Spleen (tissue), 11 donors: Measurements from ENCODE around the gene DOCK11. TPM values are rescaled to one million over a fixed set of nuclear protein-coding genes. Genes with fewer than 3 reads are reported as not detected.

Experiments used
- DNase-seq: peaks from one replicate; pipeline ENCODE4 v3.0.0-alpha.2; 2020
- H3K27ac ChIP-seq, 8 donors: fragments of 200-600 bp; sonication (generic) in 7 of 8; 1 replicate in 4 of 8; 2 replicates in 4 of 8; pipeline versions ENCODE4 v1.5.0 to v1.8.0; 2016 to 2021; ENCODE audit warnings: inconsistent platforms in 4 of 8, mild to moderate bottlenecking in 4 of 8, moderate library complexity in 1 of 8
- H3K27me3 ChIP-seq, 7 donors: fragments of 200-600 bp; sonication (generic) in 6 of 7; replicated peaks in 1 of 7; 1 replicate in 4 of 7; 2 replicates in 3 of 7; pipeline versions ENCODE4 v1.5.0 to v1.8.0; 2016 to 2021; ENCODE audit warnings: inconsistent platforms in 3 of 7, mild to moderate bottlenecking in 1 of 7
- H3K36me3 ChIP-seq, 6 donors: fragments of 200-600 bp; sonication (generic) in 5 of 6; 1 replicate in 4 of 6; 2 replicates in 2 of 6; pipeline versions ENCODE4 v1.5.0 to v1.8.0; 2016 to 2021; ENCODE audit warnings: inconsistent platforms in 2 of 6
- H3K4me1 ChIP-seq, 6 donors: fragments of 200-600 bp; sonication (generic) in 5 of 6; 1 replicate in 3 of 6; 2 replicates in 3 of 6; pipeline versions ENCODE4 v1.5.0 to v1.8.0; 2016 to 2021; ENCODE audit warnings: inconsistent platforms in 3 of 6
- H3K4me3 ChIP-seq, 8 donors: fragments of 200-600 bp; sonication (generic) in 7 of 8; 1 replicate in 4 of 8; 2 replicates in 4 of 8; pipeline versions ENCODE4 v1.5.0 to v1.8.0; 2016 to 2021; ENCODE audit warnings: inconsistent platforms in 4 of 8, mild to moderate bottlenecking in 4 of 8, moderate library complexity in 2 of 8
- H3K9me3 ChIP-seq, 8 donors: fragments of 200-600 bp; sonication (generic) in 7 of 8; 1 replicate in 4 of 8; 2 replicates in 4 of 8; pipeline versions ENCODE4 v1.5.0 to v1.8.0; 2016 to 2021; ENCODE audit warnings: inconsistent platforms in 4 of 8
- CTCF ChIP-seq, 11 experiments: fragments of 200-600 bp in 7 of 11; fragments of 450-650 bp in 4 of 11; sonication (generic) in 4 of 11; IDR thresholded peaks in 8 of 11; conservative IDR thresholded peaks in 3 of 11; 1 replicate in 7 of 11; 2 replicates in 4 of 11; pipeline versions ENCODE4 v1.4.0 to v1.8.0; 2016 to 2021; ENCODE audit warnings: antibody characterized with exemption in 11 of 11, inconsistent platforms in 4 of 11, mild to moderate bottlenecking in 1 of 11
- POLR2A ChIP-seq, 3 donors: fragments of 450-650 bp; IDR thresholded peaks; one replicate each; pipeline ENCODE4 v1.5.1; 2017; ENCODE audit warnings: antibody characterized with exemption in 3 of 3, mild to moderate bottlenecking in 1 of 3
- POLR2AphosphoS5 ChIP-seq, 3 donors: sonication (generic); formaldehyde crosslinking; IDR thresholded peaks; one replicate each; pipeline ENCODE4 v1.5.1; 2017; ENCODE audit warnings: antibody characterized with exemption in 3 of 3
- WGBS, 5 donors: extraction: QIAGEN DNeasy Blood & Tissue Kit in 3 of 5; methylation state at CpG; one replicate each; pipeline versions ENCODE4 v1.1.5 to v1.1.7; 2013 to 2018; 5-methylcytosine and 5-hydroxymethylcytosine counted together
- intact Hi-C: fragments of 100-400 bp; cut with DNase I; formaldehyde crosslinking; loops from one replicate; pipeline ENCODE4 v1.15.0; 2023; ENCODE audit warnings: low total_unique reads
- polyA plus RNA-seq, 3 donors: library from polyadenylated mRNA; stranded (reverse); fragments of 200-250 nt; gene quantifications; one replicate each; pipeline ENCODE4 v1.2.1, GENCODE V29; 2013
- total RNA-seq, 7 donors: library from RNA; depleted of rRNA in 3 of 7; stranded (reverse); fragments of >200 nt in 3 of 7; fragmentation: NEBNext Ultra II Directional in 4 of 7; extraction: Animal tissue kit (Norgen Biotek cat#: 25700) in 4 of 7; gene quantifications; one replicate each; pipeline versions ENCODE4 v1.1.0 to v1.2.1, GENCODE V29; 2016 to 2021
- donor health status: healthy with polysubstance abuse.
- donor health status: DM: no; HTN: no; CAD: no; lungs with moderate emphysema.
- donor health status: DM: no; HTN: no; CAD: no.
- donor health status: Bipolar disorder and iron deficiency.
- donor health status: healthy.
- donor health status: DM: no; HTN: no; CAD: no.
- donor health status: DM: yes; HTN: yes; CAD: no.

DOCK11 gene
- total and polyA plus RNA-seq, 10 donors = 32.8 to 68.9 (median 56.0) TPM

DNA sequence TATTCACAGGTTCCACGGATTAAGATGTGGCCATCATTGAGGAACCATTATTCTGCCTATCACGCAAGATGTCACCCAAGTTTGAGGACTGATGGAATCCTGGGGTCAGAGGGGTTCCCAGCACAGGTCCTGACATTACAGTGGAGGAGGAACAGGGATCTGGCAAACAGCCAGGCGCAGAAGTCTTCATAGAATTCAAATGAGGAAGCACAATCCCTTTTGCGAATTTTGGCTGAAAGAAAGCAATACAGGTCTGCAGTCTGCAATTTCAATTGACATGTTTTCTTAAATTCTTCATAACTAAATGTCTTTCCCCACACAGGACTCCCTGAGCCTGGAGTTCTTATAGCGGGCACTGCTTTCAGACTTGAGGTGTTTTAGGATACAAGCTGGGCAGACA, 14.5 kb downstream of the DOCK11 start:
- no peaks in the 10 kb centered on the region for H3K27me3 ChIP-seq
- DNase-seq = no peak
- no peak for TF ChIP-seq POLR2A (IDR thresholded peaks at IDR 0.05)
- no peak for TF ChIP-seq POLR2AphosphoS5 (IDR thresholded peaks at IDR 0.05)
- TF ChIP-seq CTCF (IDR thresholded peaks at IDR 0.05 in 8 of 11, conservative IDR thresholded peaks at IDR 0.05 in 3 of 11) = no peak
- peaks cover 0 to 6% (median 0%) of the 10 kb centered on the region in 8 donors for H3K9me3 ChIP-seq
- WGBS, 5 donors = 76 to 88% (median 78%) methylated on average over 5 of the region's 5 CpGs
- H3K27ac ChIP-seq = peak overlapping the region in 1 of 8 donors; percentile 14
- peaks cover 0 to 76% (median 14%) of the 10 kb centered on the region in 6 donors for H3K4me1 ChIP-seq
- no peak overlapping the region for H3K4me3 ChIP-seq
- H3K36me3 ChIP-seq = peaks cover 0 to 26% (median 3%) of the 10 kb centered on the region in 6 donors
- intact Hi-C loops = no loop called here

DNA sequence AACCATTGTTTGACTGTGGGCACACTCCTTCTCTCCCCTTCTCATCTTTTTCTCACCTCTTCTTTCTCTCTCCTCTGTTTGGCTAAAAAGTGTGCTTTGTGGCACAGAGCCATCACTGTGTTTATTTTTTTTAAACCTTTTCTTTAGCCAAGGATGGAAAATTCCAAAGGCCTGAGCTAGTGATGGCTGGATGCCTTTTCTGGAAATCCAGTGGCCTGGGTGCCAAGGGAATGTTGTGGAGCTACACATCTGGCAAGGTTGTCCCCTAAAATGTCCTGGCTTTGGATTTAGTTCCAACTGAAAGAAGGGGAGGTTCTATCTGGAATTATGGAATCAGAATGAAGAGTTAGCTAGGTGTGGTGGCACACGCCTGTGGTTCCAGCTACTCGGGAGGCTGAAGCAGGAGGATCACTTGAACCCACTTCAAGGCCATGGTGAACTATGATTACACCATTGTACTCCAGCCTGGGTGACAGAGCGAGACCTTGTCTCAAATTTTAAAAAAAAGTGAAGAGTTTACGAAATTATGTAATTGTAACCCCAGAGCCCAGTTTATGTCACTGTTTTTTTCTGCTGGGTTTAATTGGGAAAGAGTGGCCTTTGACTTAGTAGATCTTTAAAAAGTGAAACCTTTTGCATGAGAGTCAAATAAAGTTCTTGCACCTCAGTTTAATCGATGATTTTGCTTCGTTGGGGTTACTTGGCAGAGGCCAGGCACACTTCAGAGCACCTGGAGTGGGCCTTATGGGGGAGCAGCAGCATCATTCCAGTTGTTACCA, 17.7 kb downstream of the DOCK11 start:
- Histone ChIP-seq H3K9me3 (peaks cover 0 to 8% (median 0%) of the 10 kb centered on the region in 8 donors), H3K27me3 (no peaks in the 10 kb centered on the region), H3K27ac (peak overlapping the region in 3 of 8 donors; percentile 11 to 57 (median 45)), H3K36me3 (peaks cover 0 to 29% (median 3%) of the 10 kb centered on the region in 6 donors), H3K4me1 (peaks cover 0 to 52% (median 6%) of the 10 kb centered on the region in 6 donors), H3K4me3 (no peak overlapping the region)
- TF ChIP-seq POLR2AphosphoS5 (IDR thresholded peaks at IDR 0.05) (no peak), POLR2A (IDR thresholded peaks at IDR 0.05) (no peak)
- WGBS, 5 donors = 78 to 92% (median 86%) methylated on average over 6 of the region's 6 CpGs
- intact Hi-C loops = no loop called here
- no peak for DNase-seq

GRCh38 chrX:118519411-118520215, 24.0 kb downstream of the DOCK11 start:
- TF ChIP-seq POLR2A (IDR thresholded peaks at IDR 0.05) = no peak
- TF ChIP-seq CTCF (IDR thresholded peaks at IDR 0.05 in 8 of 11, conservative IDR thresholded peaks at IDR 0.05 in 3 of 11) = no peak
- TF ChIP-seq POLR2AphosphoS5 (IDR thresholded peaks at IDR 0.05) = no peak
- intact Hi-C loops = no loop called here
- DNase-seq = no peak
- Histone ChIP-seq H3K27ac (no peak overlapping the region), H3K9me3 (peaks cover 0 to 7% (median 0%) of the 10 kb centered on the region in 8 donors), H3K4me1 (peaks cover 0 to 70% (median 28%) of the 10 kb centered on the region in 6 donors), H3K27me3 (peaks cover 0 to under 1% (median 0%) of the 10 kb centered on the region in 7 donors), H3K36me3 (peaks cover 0 to 8% (median 1%) of the 10 kb centered on the region in 6 donors), H3K4me3 (no peak overlapping the region)
- WGBS, 5 donors = 54 to 82% (median 75%) methylated on average over 3 of the region's 3 CpGs

- Histone ChIP-seq H3K4me1 (peaks cover 0 to 79% (median 28%) of the 10 kb centered on the region in 6 donors), H3K27ac (peak overlapping the region in 1 of 8 donors; percentile 7)
- intact Hi-C loops = no loop called here
These were observed 24.9 kb downstream of the DOCK11 start for GRCh38 chrX:118520216-118521206.

More at GRCh38 chrX:118520216-118521206, 24.9 kb downstream of the DOCK11 start:
- Histone ChIP-seq H3K36me3 (no peaks in the 10 kb centered on the region), H3K9me3 (peaks cover 0 to 4% (median 0%) of the 10 kb centered on the region in 8 donors), H3K27me3 (peaks cover 0 to 3% (median 0%) of the 10 kb centered on the region in 7 donors), H3K4me3 (no peak overlapping the region)
- no peak for DNase-seq
- TF ChIP-seq CTCF (IDR thresholded peaks at IDR 0.05 in 8 of 11, conservative IDR thresholded peaks at IDR 0.05 in 3 of 11) (no peak), POLR2AphosphoS5 (IDR thresholded peaks at IDR 0.05) (no peak), POLR2A (IDR thresholded peaks at IDR 0.05) (no peak)
- 66 to 78% (median 75%) methylated on average over 5 of the region's 5 CpGs for WGBS, 5 donors
